IPS-NIHi7 (cell line): ENCODE data around the gene LIMCH1.
"Not testable (repeated sequence)": the region's sequence is repeated elsewhere in the genome, so short reads cannot be mapped to it uniquely, and the experiment has no call there.

ENCODE experiments used
- DNase-seq: peaks from one replicate; pipeline ENCODE4 v3.0.0; 2012; ENCODE audit warnings: mixed read lengths; ENCODE audit errors: extremely low spot score

Gene LIMCH1

DNA sequence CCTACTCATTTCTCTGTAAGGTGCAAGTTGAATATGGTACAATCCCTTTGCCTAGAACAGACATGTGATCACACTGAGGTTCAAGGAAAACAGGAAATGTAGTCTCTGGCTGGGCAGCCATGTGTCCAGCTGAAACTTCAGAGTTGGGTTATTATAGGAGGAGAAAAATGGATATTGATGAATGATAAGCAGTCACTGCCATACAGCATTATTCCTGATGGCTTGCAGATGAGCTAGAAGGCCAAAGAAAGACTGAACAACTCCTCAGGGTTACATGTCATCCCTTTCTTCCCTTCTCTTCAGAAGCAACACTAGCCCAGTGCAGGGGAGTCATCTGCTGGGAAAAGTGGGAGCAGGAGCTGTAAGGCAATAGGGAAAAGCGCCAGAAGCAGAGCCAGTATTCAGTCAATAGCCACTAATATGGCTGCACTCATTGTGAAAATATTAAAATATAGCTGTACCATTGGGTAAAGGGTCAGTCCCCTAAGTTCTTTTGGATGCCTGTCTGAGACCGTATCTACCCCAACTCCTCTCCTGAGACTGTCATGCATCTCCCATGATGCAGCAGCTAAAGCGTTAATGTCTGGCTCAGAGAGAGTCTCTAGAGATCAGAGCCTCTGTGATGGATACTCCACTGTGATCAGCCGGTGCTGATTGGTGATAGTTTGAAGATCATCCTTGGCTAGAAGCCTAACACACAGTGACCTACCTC, 190.1 kb downstream of the LIMCH1 start:
- DNase-seq = no peak

DNA sequence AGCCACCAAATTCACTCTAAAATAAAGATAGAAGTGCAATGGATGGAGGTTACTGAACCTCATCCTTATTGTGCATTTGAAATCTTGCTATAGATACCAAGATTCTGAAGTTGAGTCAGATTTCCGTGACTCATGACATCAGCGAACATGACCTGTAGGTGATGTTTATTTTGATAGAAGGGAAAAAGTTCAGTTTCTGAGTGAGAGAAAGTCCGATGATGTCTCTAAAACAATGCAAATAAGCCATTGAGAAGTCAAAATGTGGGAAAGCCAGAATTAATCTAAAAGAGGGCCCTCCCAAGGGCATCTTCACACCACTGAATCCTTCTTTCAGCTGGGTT, 190.6 kb downstream of the LIMCH1 start:
- DNase-seq = no peak

DNA sequence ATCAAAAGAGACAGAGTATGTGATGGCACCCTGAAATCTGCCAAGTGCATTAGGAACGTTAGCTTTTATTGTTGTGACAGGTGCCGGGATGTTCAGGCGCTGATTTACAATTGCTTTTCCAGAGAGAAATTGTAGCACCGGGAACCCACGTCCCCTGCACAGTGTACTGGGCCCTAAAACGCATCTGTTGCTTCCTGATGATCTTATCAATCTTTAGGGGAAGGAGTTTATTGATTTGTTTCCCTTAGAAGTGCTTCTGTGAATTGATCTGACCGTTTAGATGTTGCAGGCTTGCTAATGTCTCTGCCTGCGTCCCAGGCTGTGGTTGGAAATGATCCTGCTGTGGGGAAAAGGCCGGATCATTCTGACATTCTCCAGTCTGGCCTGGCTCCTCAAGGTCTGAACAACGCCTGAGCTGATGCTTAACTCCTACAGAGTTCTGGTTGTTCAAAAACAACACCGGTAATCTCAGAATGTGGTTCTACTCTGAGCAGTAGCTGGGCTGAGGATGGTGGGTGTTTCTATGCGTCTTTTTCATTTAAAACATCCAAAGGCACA, 193.7 kb downstream of the LIMCH1 start:
- no peak for DNase-seq

DNA sequence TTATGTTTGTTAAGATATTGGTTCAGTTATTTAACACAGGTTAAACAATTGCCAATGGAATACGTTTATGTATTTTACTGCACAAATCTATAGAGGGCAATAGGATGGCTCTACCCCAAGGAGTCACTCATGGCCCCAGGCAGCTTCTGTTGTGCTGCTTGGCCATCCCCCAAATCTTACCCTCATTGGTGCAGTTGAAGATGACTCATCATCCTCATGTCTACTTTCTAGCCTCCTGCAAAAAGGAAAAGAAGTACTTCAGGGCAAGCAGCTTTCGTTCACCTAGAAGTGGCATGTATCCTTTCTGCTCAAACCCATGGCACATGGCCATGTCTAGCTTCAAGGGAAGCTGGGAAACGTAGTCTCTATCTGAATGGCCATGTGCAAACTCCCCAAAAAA, 196.4 kb downstream of the LIMCH1 start:
- no peak for DNase-seq

DNA sequence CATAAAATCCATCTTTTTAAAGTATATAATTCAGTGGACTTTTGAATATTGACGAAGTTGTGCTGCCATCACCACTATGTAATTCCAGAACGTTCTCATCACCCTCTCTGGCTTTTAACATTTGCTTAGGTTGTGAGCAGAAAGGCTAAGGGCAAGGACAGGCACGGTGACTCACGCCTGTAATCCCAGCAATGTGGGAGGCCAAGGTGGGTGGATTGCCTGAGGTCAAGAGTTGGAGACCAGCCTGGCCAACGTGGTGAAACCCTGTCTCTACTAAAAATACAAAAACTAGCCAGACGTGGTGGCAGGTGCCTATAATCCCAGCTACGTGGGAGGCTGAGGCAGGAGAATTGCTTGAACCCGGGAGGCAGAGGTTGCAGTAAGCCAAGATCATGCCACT, 199.5 kb downstream of the LIMCH1 start:
- not testable (repeated sequence) for DNase-seq

DNA sequence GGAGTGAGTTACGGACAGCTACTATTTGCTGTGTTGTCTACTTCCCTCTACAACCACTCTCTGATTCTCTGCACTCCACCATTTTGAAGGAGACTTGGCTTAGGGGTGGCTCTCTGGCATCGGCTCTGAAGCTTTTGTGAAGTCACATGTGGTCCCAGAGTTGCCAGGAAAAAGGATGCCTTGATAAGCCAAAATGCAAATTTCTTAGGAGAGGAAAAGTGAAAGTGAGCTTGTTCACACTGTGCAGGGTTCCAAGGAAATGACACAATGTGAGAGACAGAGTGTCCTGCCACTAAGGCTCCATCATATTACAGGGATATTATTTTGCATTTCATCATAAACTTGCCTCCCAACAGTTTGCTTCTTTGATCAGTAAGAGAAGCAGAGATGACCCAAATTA, 203.4 kb downstream of the LIMCH1 start:
- DNase-seq = no peak

DNA sequence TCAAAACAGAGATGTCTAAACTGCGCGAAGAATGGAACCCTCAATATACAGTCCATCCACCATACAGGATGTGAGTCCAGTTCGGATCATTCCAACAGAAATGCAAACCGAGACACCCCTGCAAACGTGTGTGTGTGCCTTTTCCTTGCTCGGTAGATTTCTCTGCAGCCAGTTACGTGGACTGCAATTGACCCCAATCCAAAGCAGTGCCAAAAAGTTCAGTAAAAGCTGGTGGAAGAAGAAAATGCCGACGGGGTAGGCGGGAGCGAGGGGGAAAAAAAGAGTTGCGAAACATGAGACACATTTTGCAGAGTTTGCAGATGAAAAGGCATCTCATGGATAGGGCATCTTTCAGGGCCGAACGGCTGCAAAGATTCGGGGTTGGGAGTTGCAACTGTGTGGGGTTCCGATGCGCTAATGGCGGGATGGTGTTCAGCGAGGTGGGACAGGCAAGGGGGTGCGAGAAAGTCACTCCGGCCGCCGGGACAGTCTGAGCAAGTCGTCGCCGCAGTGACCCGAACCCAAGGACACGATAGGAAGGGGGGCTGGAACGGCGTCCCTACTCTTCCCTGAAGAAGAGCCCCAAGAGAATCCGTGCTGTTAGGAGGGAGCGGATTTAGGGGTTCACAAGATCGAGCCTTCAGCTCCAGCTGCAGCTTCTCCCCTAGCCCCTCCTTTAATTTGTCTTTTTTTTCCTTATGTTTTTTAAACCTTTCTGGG, 206.8 kb downstream of the LIMCH1 start:
- DNase-seq = no peak

DNA sequence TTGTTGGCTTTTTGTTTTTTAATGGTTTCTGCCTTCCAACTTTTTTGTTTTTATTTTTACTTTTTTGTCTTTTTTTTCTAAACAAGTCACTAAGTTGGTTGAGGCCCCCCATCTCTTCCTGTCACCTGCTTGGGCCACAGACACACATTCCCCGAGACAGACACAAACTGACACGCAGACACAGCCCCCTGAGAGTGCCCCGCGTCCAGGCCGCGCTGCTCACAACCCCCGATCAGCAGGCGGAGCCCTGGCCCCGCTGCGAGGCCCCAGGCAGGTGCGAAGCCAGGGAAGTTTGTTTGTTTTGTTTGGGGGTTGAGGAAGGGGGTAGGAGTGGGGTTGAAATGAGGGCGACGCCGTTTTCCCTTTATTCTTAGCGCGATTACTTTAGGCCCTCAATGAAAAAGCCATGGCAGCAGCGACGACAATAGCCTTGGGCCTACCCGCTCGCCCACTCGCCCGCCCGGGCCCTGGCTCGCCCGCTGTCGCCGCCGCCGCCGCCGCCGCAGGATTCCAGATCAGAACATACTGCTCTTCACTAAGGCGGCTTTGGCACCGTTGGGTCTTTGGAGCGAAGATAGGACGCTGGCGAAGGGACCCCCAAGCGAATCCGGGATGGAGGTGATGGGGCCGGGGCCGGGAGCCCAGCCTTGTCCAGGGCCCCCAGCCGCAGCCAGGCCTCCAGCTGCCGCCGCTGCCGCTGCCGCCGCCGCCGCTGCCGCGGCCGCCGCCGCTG, 207.5 kb downstream of the LIMCH1 start:
- peak; percentile 48 for DNase-seq

DNA sequence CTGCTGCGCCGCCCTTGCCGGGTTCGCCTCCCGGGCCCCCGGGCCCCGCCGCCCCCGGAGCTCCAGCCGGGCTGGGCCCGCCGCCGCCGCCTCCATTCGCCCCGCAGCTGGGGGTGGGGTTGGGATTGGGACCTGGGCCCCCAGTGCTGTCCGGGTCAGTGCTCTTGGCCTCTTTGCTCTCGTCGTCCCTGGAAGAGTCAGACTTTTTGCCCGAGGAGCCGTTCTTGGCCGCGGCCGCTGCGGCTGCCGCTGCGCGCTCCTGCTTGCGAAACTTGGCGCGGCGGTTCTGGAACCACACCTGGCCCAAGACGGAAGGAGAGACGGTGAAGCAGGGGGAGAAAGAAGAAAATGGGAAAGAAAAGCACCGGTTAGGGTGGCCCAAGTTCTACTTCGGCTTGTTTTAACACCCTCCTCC, 208.1 kb downstream of the LIMCH1 start:
- peak; percentile 24 for DNase-seq

DNA sequence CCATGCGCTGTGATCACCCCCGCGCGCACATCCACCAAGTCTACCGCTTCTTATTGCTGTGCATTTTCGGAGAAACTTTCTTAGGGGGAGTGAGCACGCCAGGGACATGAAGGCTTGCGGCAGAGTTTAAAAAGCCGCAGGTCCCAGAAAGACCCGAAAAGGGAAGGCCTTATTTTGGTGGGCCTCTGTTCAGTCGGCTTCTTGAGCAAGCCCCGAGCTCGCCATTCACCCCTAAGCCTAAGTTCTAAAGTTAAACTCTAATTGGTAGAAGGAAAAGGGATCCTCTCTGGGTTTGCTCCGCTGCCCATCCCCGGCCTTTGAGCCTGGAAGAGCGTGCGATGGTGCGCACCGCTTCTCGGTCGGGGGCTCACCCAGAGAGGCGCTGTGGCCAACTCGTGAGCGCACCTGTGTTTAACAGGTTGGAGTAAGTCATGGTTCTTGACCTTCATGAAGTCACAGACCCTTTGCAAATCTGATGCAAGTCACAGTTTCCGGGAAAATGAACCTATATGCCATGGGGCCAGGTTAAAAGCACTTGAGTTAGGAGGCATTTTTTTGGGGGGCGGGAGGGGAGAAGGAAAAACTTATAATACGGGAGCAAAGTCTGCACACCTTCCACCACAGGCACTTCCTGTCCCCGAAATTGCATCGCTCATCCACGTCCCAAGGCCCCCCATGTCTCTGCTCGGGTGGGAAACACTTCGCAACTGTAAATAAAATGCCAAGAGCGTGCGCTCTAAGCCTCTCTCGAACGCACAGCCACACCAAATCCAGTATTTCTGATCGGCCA, 208.7 kb downstream of the LIMCH1 start:
- DNase-seq = no peak

DNA sequence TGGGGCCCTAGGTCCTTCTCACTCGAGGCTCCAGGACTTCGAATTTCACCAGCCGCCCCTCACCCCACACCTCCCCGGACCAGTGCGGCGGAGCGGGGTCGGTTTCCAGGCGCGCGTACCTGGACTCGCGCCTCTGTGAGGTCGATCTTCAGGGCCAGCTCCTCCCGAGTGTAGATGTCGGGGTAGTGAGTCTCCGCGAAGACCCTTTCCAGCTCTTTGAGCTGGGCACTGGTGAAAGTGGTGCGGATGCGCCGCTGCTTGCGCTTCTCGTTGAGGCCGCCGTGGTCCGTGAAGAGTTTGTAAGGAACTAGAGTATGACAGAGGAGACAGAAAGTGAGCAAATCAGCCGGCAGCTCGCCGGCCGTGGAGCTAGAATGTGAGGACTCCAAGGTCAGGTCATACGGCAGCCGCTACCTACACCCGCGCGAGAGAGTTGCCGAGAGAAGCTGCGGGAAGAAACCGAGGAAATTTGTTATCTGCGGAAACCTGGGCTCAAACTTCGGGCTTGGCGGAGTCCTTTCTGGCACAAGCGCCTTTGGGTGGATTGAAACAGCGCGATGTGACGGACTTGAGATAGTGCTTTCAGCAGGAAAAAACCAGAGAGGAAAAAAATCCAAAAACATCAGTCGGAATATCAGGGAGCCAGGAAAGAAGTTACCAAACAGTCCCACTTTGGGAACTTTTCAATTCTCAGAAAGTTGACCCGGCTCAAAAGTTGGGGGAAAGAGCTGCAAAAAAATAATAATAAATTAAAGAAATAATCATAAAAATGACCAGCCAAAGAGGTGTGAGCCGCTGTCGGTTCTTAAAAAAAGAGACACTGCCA, 209.5 kb downstream of the LIMCH1 start:
- peak; percentile 31 for DNase-seq

DNA sequence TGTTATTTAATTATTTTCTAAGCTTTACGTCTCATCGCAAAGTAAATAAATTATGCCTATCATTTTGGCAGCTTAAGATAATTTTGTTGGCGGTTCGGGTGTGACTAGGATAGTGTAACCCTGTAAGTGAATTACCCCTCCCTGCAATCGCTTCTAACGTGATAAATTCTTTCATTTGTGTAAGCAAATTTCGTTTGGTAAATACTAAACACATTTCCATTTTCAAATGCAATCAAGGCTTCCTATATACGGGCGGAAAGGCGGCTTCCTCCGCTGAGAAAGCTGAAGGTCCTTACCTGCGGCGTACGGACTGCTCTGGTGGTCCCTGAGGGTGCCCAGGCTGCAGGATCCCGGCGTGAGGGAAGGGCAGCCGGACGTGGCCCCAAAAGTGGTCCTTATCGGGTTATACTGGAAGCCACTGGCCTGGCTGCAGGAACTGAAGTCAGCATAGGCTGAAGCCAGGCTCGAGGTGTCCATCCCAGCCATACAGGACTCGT, 210.2 kb downstream of the LIMCH1 start:
- DNase-seq = peak; percentile 32

DNA sequence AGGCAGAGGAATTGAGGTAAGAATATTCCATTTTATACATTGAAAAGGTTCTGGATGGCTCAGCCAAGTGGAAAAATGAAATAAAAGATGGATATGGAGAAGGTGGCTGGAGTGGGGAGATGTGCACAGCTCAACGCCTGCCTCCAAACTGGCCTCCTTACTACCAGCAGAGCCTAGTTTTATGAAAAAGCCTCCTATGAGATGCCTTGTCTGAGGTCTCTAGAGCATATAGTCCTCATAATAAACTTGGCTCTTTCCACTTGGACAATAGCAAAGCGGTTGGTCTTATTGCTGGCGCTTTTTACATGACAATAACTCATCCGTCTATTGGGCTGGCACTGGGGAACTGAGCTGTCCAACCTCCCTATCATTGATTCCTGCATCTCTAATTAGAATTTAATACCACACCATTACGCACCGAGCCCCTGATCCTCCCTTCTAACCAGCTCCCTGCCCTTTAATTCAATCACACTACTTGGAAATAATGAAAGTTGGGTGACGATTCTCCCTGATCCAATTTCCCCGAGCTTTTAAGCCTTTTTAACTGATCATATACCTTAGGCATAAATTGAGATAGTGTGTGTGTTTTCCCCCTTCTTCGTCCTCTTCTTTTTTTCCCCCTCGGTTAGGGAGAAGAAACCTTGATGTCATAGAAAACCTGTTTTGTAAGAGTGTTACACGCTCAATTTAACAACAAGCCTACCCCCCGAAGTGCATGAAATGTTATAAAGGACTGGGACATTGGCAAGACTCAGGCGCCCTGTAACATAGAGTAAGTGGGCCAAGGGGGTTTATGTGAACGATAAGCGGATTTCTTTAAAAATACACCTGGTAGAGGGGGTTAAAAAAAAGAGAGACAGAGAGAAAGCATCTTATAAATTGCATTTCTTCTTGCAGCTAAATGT, 210.9 kb downstream of the LIMCH1 start, which contains the start of gene PHOX2B:
Gene PHOX2B, minus strand, starts transcription at position 155 of the 905 bp plus-strand sequence. Its CDS starts 115 bp downstream, at position 40.
- no peak for DNase-seq

DNA sequence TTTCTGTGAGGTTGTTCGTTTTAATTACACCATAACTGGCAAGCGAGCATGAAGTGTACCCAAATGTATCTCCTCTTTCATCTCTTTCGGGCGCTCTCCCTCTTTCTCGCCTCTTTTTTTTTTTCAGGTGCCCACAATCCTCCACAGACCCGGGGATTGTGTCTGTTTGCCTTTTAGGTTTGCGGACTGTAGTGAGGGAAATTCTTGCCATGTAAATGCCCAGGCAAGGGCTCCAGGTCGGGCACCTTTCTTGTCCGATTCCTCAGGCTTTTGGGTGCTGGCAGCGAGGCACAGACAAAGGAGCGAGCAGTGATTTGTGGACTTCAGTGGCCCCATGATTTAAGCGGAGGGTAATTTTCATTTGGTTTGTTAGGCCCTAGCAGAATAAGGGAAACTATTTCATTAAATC, 211.7 kb downstream of the LIMCH1 start:
- DNase-seq = no peak
